Trophoblast cell (in vitro differentiated cells and primary cell): Measurements from ENCODE around the gene EXD3.

Experiments used
- DNase-seq, 2 donors: peaks; one replicate each; pipeline ENCODE4 v3.0.0-alpha.2; 2016
- H2AFZ ChIP-seq: 2 replicates; pipeline ENCODE4 v1.6.1; 2013; ENCODE audit warnings: low read length, moderate library complexity, mild to moderate bottlenecking; ENCODE audit not compliant: insufficient read depth, poor library complexity
- H2AK5ac ChIP-seq: 2 replicates; pipeline ENCODE4 v1.6.1; 2013; ENCODE audit warnings: mild to moderate bottlenecking, low read length
- H2BK120ac ChIP-seq: 2 replicates; pipeline ENCODE4 v1.6.1; 2013; ENCODE audit warnings: low read length, mild to moderate bottlenecking, moderate library complexity; ENCODE audit not compliant: insufficient read depth, poor library complexity
- H2BK12ac ChIP-seq: 2 replicates; pipeline ENCODE4 v1.6.1; 2013; ENCODE audit warnings: mild to moderate bottlenecking, low read length, moderate library complexity
- H2BK5ac ChIP-seq: 2 replicates; pipeline ENCODE4 v1.6.1; 2013; ENCODE audit warnings: low read length, low read depth, moderate library complexity, mild to moderate bottlenecking; ENCODE audit not compliant: poor library complexity
- H3K14ac ChIP-seq: 2 replicates; pipeline ENCODE4 v1.6.1; 2013; ENCODE audit warnings: mild to moderate bottlenecking, low read length
- H3K18ac ChIP-seq: 2 replicates; pipeline ENCODE4 v1.6.1; 2013; ENCODE audit warnings: mild to moderate bottlenecking, low read length
- H3K23ac ChIP-seq: 2 replicates; pipeline ENCODE4 v1.6.1; 2013; ENCODE audit warnings: low read length
- H3K27ac ChIP-seq: 2 replicates; pipeline ENCODE4 v1.5.1; 2013; ENCODE audit warnings: low read depth, mild to moderate bottlenecking, inconsistent platforms, low read length, moderate library complexity
- H3K27me3 ChIP-seq: 2 replicates; pipeline ENCODE4 v1.6.1; 2013; ENCODE audit warnings: inconsistent platforms, mild to moderate bottlenecking, low read length, moderate library complexity; ENCODE audit not compliant: insufficient read depth
- H3K36me3 ChIP-seq, 2 experiments: 1 replicate in 1 of 2; 2 replicates in 1 of 2; pipeline ENCODE4 v1.6.1; 2013; ENCODE audit warnings: low read length in 2 of 2, mild to moderate bottlenecking in 2 of 2, moderate library complexity in 1 of 2; ENCODE audit not compliant: insufficient read depth in 2 of 2, control insufficient read depth in 1 of 2
- H3K4ac ChIP-seq: 2 replicates; pipeline ENCODE4 v1.6.1; 2013; ENCODE audit warnings: low read depth, mild to moderate bottlenecking, low read length, moderate library complexity
- H3K4me1 ChIP-seq, 2 experiments: 1 replicate in 1 of 2; 2 replicates in 1 of 2; pipeline ENCODE4 v1.6.1; 2013; ENCODE audit warnings: low read length in 2 of 2, mild to moderate bottlenecking in 2 of 2, moderate library complexity in 1 of 2; ENCODE audit not compliant: insufficient read depth in 2 of 2, control insufficient read depth in 1 of 2
- H3K4me2 ChIP-seq: 2 replicates; pipeline ENCODE4 v1.6.1; 2013; ENCODE audit warnings: inconsistent platforms, mild to moderate bottlenecking, low read length, moderate library complexity
- H3K4me3 ChIP-seq: 2 replicates; pipeline ENCODE4 v1.5.1; 2013; ENCODE audit warnings: mild to moderate bottlenecking, low read depth, low read length, inconsistent platforms
- H3K79me1 ChIP-seq: one replicate; pipeline ENCODE4 v1.6.1; 2013; ENCODE audit warnings: low read length
- H3K79me2 ChIP-seq: 2 replicates; pipeline ENCODE4 v1.6.1; 2013; ENCODE audit warnings: low read length, mild to moderate bottlenecking; ENCODE audit not compliant: control insufficient read depth, insufficient read depth, poor library complexity
- H3K9ac ChIP-seq: 2 replicates; pipeline ENCODE4 v1.6.1; 2013; ENCODE audit warnings: mild to moderate bottlenecking, low read length
- H3K9me3 ChIP-seq: 2 replicates; pipeline ENCODE4 v1.6.1; 2013; ENCODE audit warnings: low read depth, mild to moderate bottlenecking, control low read depth, inconsistent platforms, low read length; ENCODE audit not compliant: insufficient read depth
- H4K12ac ChIP-seq: 2 replicates; pipeline ENCODE4 v1.6.1; 2013; ENCODE audit warnings: low read depth, mild to moderate bottlenecking, low read length, moderate library complexity
- H4K8ac ChIP-seq: 2 replicates; pipeline ENCODE4 v1.6.1; 2013; ENCODE audit warnings: low read depth, mild to moderate bottlenecking, low read length, moderate library complexity
- H4K91ac ChIP-seq: one replicate; pipeline ENCODE4 v1.6.1; 2013; ENCODE audit warnings: low read depth, mild to moderate bottlenecking, low read length, moderate library complexity
- WGBS: extraction: QIAGEN DNeasy Blood & Tissue Kit; methylation state at CpG from one replicate; pipeline ENCODE4 v1.1.7; 2013; ENCODE audit warnings: missing lambda C conversion rate; ENCODE audit not compliant: insufficient read length, insufficient coverage; ENCODE audit errors: extremely low coverage; 5-methylcytosine and 5-hydroxymethylcytosine counted together

Gene EXD3

GRCh38 chr9:137370865-137371520 lies 52.0 kb downstream of the EXD3 start:
- WGBS = no CpG with 5 or more reads among the region's 52 CpGs
- Histone ChIP-seq H3K9me3 (peaks cover 8% of the 10 kb centered on the region), H3K4me1 (no peaks in the 10 kb centered on the region), H3K79me1 (no peaks in the 10 kb centered on the region), H4K91ac (no peak overlapping the region), H3K14ac (no peak overlapping the region), H4K12ac (no peak overlapping the region), H2BK120ac (no peak overlapping the region), H3K79me2 (no peaks in the 10 kb centered on the region), H3K27ac (no peak overlapping the region), H2BK5ac (no peak overlapping the region), H3K27me3 (no peaks in the 10 kb centered on the region), H3K4me2 (no peak overlapping the region), H4K8ac (no peak overlapping the region), H3K36me3 (no peaks in the 10 kb centered on the region), H2AK5ac (no peak overlapping the region), H2BK12ac (no peak overlapping the region), H3K23ac (no peak overlapping the region), H2AFZ (no peak overlapping the region), H3K4me3 (no peak overlapping the region), H3K18ac (no peak overlapping the region), H3K9ac (no peak overlapping the region), H3K4ac (no peak overlapping the region)
- DNase-seq = no peak

- H3K79me2 ChIP-seq = no peaks in the 10 kb centered on the region
- H4K91ac ChIP-seq = no peak overlapping the region
- no peak overlapping the region for H2AK5ac ChIP-seq
- H3K4me1 ChIP-seq = no peaks in the 10 kb centered on the region
- no peak overlapping the region for H3K23ac ChIP-seq
- no CpG with 5 or more reads among the region's 20 CpGs for WGBS
- H3K9ac ChIP-seq = no peak overlapping the region
- no peak overlapping the region for H3K4ac ChIP-seq
- no peak overlapping the region for H3K4me3 ChIP-seq
- no peak overlapping the region for H3K27ac ChIP-seq
- no peak overlapping the region for H2BK120ac ChIP-seq
- H3K9me3 ChIP-seq = peaks cover 14% of the 10 kb centered on the region
- no peak overlapping the region for H4K8ac ChIP-seq
- no peaks in the 10 kb centered on the region for H3K27me3 ChIP-seq
- H3K36me3 ChIP-seq = no peaks in the 10 kb centered on the region
- H3K18ac ChIP-seq = no peak overlapping the region
- H2BK12ac ChIP-seq = no peak overlapping the region
- no peaks in the 10 kb centered on the region for H3K79me1 ChIP-seq
- DNase-seq = no peak
- H2BK5ac ChIP-seq = no peak overlapping the region
- H3K4me2 ChIP-seq = no peak overlapping the region
- H3K14ac ChIP-seq = no peak overlapping the region
- H4K12ac ChIP-seq = no peak overlapping the region
- no peak overlapping the region for H2AFZ ChIP-seq
Measured at GRCh38 chr9:137369911-137370764, 52.8 kb downstream of the EXD3 start.

- no CpG with 5 or more reads among the region's 36 CpGs for WGBS
- Histone ChIP-seq H3K23ac (no peak overlapping the region), H3K4me1 (no peaks in the 10 kb centered on the region), H3K4ac (no peak overlapping the region), H2AK5ac (no peak overlapping the region), H4K8ac (no peak overlapping the region), H3K9ac (no peak overlapping the region), H2BK120ac (no peak overlapping the region), H3K79me1 (no peaks in the 10 kb centered on the region), H2AFZ (no peak overlapping the region), H3K36me3 (no peaks in the 10 kb centered on the region), H2BK12ac (no peak overlapping the region), H3K9me3 (peaks cover 14% of the 10 kb centered on the region), H3K27ac (no peak overlapping the region), H3K4me2 (no peak overlapping the region), H3K4me3 (no peak overlapping the region), H3K27me3 (no peaks in the 10 kb centered on the region), H2BK5ac (no peak overlapping the region), H3K18ac (no peak overlapping the region), H3K14ac (no peak overlapping the region), H4K12ac (no peak overlapping the region), H3K79me2 (no peaks in the 10 kb centered on the region), H4K91ac (no peak overlapping the region)
- DNase-seq = no peak
Measured at GRCh38 chr9:137369061-137369787, 53.7 kb downstream of the EXD3 start.

- no peak for DNase-seq
- Histone ChIP-seq H3K9ac (no peak overlapping the region), H4K91ac (no peak overlapping the region), H3K14ac (no peak overlapping the region), H2AK5ac (no peak overlapping the region), H3K79me2 (no peaks in the 10 kb centered on the region), H3K18ac (no peak overlapping the region), H4K8ac (no peak overlapping the region), H3K9me3 (peaks cover 12% of the 10 kb centered on the region), H3K4me3 (no peak overlapping the region), H2BK5ac (no peak overlapping the region), H2BK12ac (no peak overlapping the region), H3K36me3 (no peaks in the 10 kb centered on the region), H4K12ac (no peak overlapping the region), H3K4me2 (no peak overlapping the region), H3K23ac (no peak overlapping the region), H3K27ac (no peak overlapping the region), H2AFZ (no peak overlapping the region), H2BK120ac (no peak overlapping the region), H3K27me3 (no peaks in the 10 kb centered on the region), H3K4me1 (no peaks in the 10 kb centered on the region), H3K4ac (no peak overlapping the region), H3K79me1 (no peaks in the 10 kb centered on the region)
- no CpG with 5 or more reads among the region's 51 CpGs for WGBS
Measured at GRCh38 chr9:137368431-137369035, 54.4 kb downstream of the EXD3 start.
